ENCODE results near the gene SLIT1. TPM values are rescaled to one million over a fixed set of nuclear protein-coding genes. Genes with fewer than 3 reads are reported as not detected.

SLIT1 gene
- total RNA-seq, 1 experiment from 2014 or later, result 0.41 TPM

DNA sequence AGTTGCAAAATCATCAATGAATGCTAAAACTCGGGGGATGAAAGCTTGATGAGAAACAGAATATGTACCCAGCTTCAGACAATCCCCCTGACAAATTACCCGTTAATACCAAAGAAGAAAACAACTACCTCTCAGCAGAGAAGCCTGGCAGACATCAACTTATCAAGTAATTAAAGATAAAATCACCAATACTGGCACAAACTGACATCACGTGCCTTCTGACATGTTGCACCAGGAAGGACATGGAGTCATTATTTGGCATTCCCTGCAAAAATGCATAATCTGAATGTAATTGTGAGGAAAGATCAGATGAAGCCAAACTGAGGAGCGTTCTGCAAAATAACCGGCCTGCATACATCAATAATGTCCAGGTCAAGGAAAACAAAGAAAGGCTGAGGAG is 7.7 kb downstream of the SLIT1 start:
- Histone ChIP-seq H3K4me3 (ENCODE audit: low read depth, low read length) (no peak overlapping the region), H3K9me3 (no peaks in the 10 kb centered on the region), H3K36me3 (ENCODE audit: control insufficient read depth, insufficient read depth, low read length) (no peaks in the 10 kb centered on the region), H3K4me1 (no peaks in the 10 kb centered on the region), H3K27me3 (replicated peaks; ENCODE audit: control insufficient read depth, insufficient read depth, low read length) (no peaks in the 10 kb centered on the region; the same call in 1 of the 2 replicates)
- Mint-ChIP-seq H3K4me1 (ENCODE audit: low read depth, unreplicated experiment) (no peaks in the 10 kb centered on the region), H3K27ac (ENCODE audit: unreplicated experiment) (no peak overlapping the region), H3K9me3 (ENCODE audit: unreplicated experiment) (no peaks in the 10 kb centered on the region), H3K4me3 (ENCODE audit: unreplicated experiment) (no peak overlapping the region), H3K27me3 (ENCODE audit: insufficient read depth, unreplicated experiment) (peaks cover 10% of the 10 kb centered on the region), H3K36me3 (ENCODE audit: insufficient read depth, unreplicated experiment) (no peaks in the 10 kb centered on the region)
- ChIA-PET CTCF (no interaction called here), POLR2A (no interaction called here)
- DNase-seq, result no peak
- BruUV-seq (replicated peaks), result no TSS peak
- no peak for TF ChIP-seq CTCF (IDR thresholded peaks at IDR 0.05; ENCODE audit: insufficient read depth in 1 of 2, low read depth in 1 of 2, low read length in 1 of 2, severe bottlenecking in 1 of 2, unreplicated experiment in 1 of 2)
- intact Hi-C loops (cut with micrococcal nuclease; ENCODE audit: unreplicated experiment), result no loop called here

DNA sequence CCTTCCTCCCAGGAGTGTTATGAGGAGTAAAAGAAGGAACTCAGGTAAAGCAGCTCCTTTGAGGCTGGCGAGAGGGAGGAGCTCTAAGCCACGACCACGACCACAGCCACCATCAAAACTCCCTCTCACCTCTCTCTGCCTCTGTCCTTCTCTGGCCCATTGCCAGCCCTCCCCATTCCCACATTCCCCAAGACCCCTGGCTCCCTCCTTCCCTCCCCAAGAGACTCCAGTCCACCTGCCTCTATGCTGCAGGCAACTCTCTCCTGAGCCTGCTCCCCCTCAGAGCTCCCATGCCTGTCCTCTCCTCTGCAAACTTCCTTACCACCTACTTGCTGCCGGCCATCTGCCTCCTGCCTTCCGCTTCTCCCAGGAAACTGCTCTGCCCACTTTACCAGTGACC is 9.5 kb downstream of the SLIT1 start:
- Mint-ChIP-seq H3K27me3 (ENCODE audit: insufficient read depth, unreplicated experiment) (peaks cover 11% of the 10 kb centered on the region), H3K36me3 (ENCODE audit: insufficient read depth, unreplicated experiment) (no peaks in the 10 kb centered on the region), H3K4me3 (ENCODE audit: unreplicated experiment) (no peak overlapping the region), H3K4me1 (ENCODE audit: low read depth, unreplicated experiment) (no peaks in the 10 kb centered on the region), H3K9me3 (ENCODE audit: unreplicated experiment) (no peaks in the 10 kb centered on the region), H3K27ac (ENCODE audit: unreplicated experiment) (no peak overlapping the region)
- TF ChIP-seq CTCF (IDR thresholded peaks at IDR 0.05; ENCODE audit: insufficient read depth in 1 of 2, low read depth in 1 of 2, low read length in 1 of 2, severe bottlenecking in 1 of 2, unreplicated experiment in 1 of 2), result no peak
- BruUV-seq (replicated peaks), result no TSS peak
- Histone ChIP-seq H3K9me3 (no peaks in the 10 kb centered on the region), H3K4me1 (no peaks in the 10 kb centered on the region), H3K4me3 (ENCODE audit: low read depth, low read length) (no peak overlapping the region), H3K36me3 (ENCODE audit: control insufficient read depth, insufficient read depth, low read length) (no peaks in the 10 kb centered on the region), H3K27me3 (replicated peaks; ENCODE audit: control insufficient read depth, insufficient read depth, low read length) (no peaks in the 10 kb centered on the region; the same call in 1 of the 2 replicates)
- ChIA-PET POLR2A (no interaction called here), CTCF (interaction anchor here (1.2 kb wide), 1 partner anchor 103 kb away, joined by 3 read pairs; no protein-coding TSS in a partner anchor)
- intact Hi-C loops (cut with micrococcal nuclease; ENCODE audit: unreplicated experiment), result no loop called here
- no peak for DNase-seq

GRCh38 chr10:97175586-97175985 is 10.2 kb downstream of the SLIT1 start:
- no peak overlapping the region for H3K27ac Mint-ChIP-seq (ENCODE audit: unreplicated experiment)
- CTCF ChIA-PET, result interaction anchor here (1.2 kb wide), 1 partner anchor 102 kb away, joined by 3 read pairs; no protein-coding TSS in a partner anchor
- no TSS peak for BruUV-seq (replicated peaks)

More at GRCh38 chr10:97175586-97175985, 10.2 kb downstream of the SLIT1 start:
- POLR2A ChIA-PET, result no interaction called here
- intact Hi-C loops (cut with micrococcal nuclease; ENCODE audit: unreplicated experiment), result no loop called here
- H3K4me1 ChIP-seq, result no peaks in the 10 kb centered on the region; the same call in 1 of the 2 replicates
- H3K4me3 ChIP-seq (ENCODE audit: low read depth, low read length), result no peak overlapping the region
- no peaks in the 10 kb centered on the region; the same call in 1 of the 2 replicates for H3K27me3 ChIP-seq (replicated peaks; ENCODE audit: control insufficient read depth, insufficient read depth, low read length)
- Mint-ChIP-seq H3K4me1 (ENCODE audit: low read depth, unreplicated experiment) (no peaks in the 10 kb centered on the region), H3K36me3 (ENCODE audit: insufficient read depth, unreplicated experiment) (no peaks in the 10 kb centered on the region), H3K9me3 (ENCODE audit: unreplicated experiment) (no peaks in the 10 kb centered on the region), H3K4me3 (ENCODE audit: unreplicated experiment) (no peak overlapping the region), H3K27me3 (ENCODE audit: insufficient read depth, unreplicated experiment) (peaks cover 13% of the 10 kb centered on the region)
- no peaks in the 10 kb centered on the region for H3K9me3 ChIP-seq
- no peaks in the 10 kb centered on the region for H3K36me3 ChIP-seq (ENCODE audit: control insufficient read depth, insufficient read depth, low read length)
- TF ChIP-seq CTCF (IDR thresholded peaks at IDR 0.05; ENCODE audit: insufficient read depth in 1 of 2, low read depth in 1 of 2, low read length in 1 of 2, severe bottlenecking in 1 of 2, unreplicated experiment in 1 of 2), result no peak
- no peak for DNase-seq

All from Caco-2 (cell line).